22Rv1 (cell line): ENCODE results near the gene ZNF423.

Experiments used
- ZFX ChIP-seq: fragments of 450-650 bp; IDR thresholded peaks from 2 replicates; pipeline ENCODE4 v1.6.1; 2017; ENCODE audit warnings: antibody characterized with exemption, borderline replicate concordance
- TF ChIP-seq, protein P1 (sequence below): fragments of 450-650 bp; IDR thresholded peaks from 2 replicates; pipeline ENCODE4 v1.5.1; 2017; ENCODE audit warnings: mild to moderate bottlenecking

DNA sequence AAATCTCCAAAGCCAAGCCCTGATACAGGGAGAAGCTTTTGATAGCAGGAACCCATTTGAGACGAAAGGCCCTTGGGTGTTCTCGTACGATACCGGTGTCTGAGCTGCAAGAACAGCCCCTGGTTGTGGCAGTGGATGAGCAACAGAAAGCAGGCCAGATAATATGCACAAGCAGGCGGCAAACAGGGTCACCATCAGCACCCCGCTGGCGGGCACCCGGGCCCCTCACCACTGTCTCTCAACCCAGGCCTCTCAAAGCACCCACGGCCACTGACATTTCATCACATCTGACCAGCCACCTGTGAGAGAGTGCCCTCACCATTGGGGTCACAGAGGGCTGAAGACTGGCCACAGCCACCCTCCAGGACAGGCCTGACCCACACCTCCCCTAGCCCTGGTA, 252.0 kb downstream of the ZNF423 start:
- TF ChIP-seq, protein P1, sequence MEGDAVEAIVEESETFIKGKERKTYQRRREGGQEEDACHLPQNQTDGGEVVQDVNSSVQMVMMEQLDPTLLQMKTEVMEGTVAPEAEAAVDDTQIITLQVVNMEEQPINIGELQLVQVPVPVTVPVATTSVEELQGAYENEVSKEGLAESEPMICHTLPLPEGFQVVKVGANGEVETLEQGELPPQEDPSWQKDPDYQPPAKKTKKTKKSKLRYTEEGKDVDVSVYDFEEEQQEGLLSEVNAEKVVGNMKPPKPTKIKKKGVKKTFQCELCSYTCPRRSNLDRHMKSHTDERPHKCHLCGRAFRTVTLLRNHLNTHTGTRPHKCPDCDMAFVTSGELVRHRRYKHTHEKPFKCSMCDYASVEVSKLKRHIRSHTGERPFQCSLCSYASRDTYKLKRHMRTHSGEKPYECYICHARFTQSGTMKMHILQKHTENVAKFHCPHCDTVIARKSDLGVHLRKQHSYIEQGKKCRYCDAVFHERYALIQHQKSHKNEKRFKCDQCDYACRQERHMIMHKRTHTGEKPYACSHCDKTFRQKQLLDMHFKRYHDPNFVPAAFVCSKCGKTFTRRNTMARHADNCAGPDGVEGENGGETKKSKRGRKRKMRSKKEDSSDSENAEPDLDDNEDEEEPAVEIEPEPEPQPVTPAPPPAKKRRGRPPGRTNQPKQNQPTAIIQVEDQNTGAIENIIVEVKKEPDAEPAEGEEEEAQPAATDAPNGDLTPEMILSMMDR, result no peak
- no peak for TF ChIP-seq ZFX
